Endothelial cell of umbilical vein (primary cell): ENCODE measurements around the gene KCNH5. TPM values are rescaled to one million over a fixed set of nuclear protein-coding genes. Genes with fewer than 3 reads are reported as not detected.

ENCODE experiments used
- BruUV-seq: library from RNA; stranded (reverse); fragments of 400-500 nt; replicated peaks from 2 replicates; lab custom pipeline; 2021; lab: Mats Ljungman, UMichigan
- CTCF ChIA-PET: fragments of 300-600, 350-600 bp; sonication (Branson Sonifier 250); formaldehyde crosslinking; loops from one replicate; lab custom pipeline; 2021; ENCODE audit warnings: antibody characterized with exemption, inconsistent platforms; lab: Charles Lee
- POLR2A ChIA-PET: fragments of 300-600, 350-600 bp; sonication (Branson Sonifier 250); formaldehyde crosslinking; loops from one replicate; lab custom pipeline; 2021; ENCODE audit warnings: antibody characterized with exemption, inconsistent platforms; lab: Charles Lee
- DNase-seq: peaks from one replicate; pipeline ENCODE4 v3.0.0-alpha.2; 2011; ENCODE audit warnings: low read depth, low spot score
- FAIRE-seq: peaks from 2 replicates; lab custom pipeline; 2011; peaks lifted over from hg19 to GRCh38; lab: Jason Lieb, UNC
- H2AFZ ChIP-seq: 2 replicates; pipeline ENCODE4 v1.6.0; 2012; ENCODE audit warnings: low read depth, low read length, control low read depth, inconsistent platforms
- H3K27ac ChIP-seq: 2 replicates; pipeline ENCODE4 v1.5.1; 2011; ENCODE audit warnings: low read depth, mild to moderate bottlenecking, control low read depth, low read length, moderate library complexity; ENCODE audit not compliant: insufficient read depth
- H3K27me3 ChIP-seq, 2 experiments: 2 replicates each; pipeline versions ENCODE4 v1.6.0 to v1.6.1; 2011; ENCODE audit warnings: low read length in 2 of 2, mixed read lengths in 1 of 2; ENCODE audit not compliant: control insufficient read depth in 2 of 2, insufficient read depth in 2 of 2
- H3K36me3 ChIP-seq, 2 experiments: 2 replicates in 1 of 2; 3 replicates in 1 of 2; pipeline ENCODE4 v1.5.1; 2011; ENCODE audit warnings: low read length in 2 of 2, mild to moderate bottlenecking in 1 of 2, moderate library complexity in 1 of 2; ENCODE audit not compliant: control insufficient read depth in 2 of 2, insufficient read depth in 2 of 2; ENCODE audit errors: extremely low read depth in 1 of 2
- H3K4me1 ChIP-seq: 3 replicates; pipeline ENCODE4 v1.5.1; 2011; ENCODE audit warnings: mild to moderate bottlenecking, low read length; ENCODE audit not compliant: control insufficient read depth, insufficient read depth; ENCODE audit errors: extremely low read depth
- H3K4me2 ChIP-seq: 2 replicates; pipeline ENCODE4 v1.6.1; 2011; ENCODE audit warnings: low read length, control low read depth, mixed read lengths; ENCODE audit not compliant: insufficient read depth
- H3K4me3 ChIP-seq, 3 experiments: fragments of 200-600 bp in 1 of 3; sonication (generic), shearing (Covaris generic) in 1 of 3; replicated peaks in 1 of 3; 2 replicates each; pipeline ENCODE4 v1.5.1; 2011 to 2016; ENCODE audit warnings: control low read depth in 3 of 3, low read length in 3 of 3, mild to moderate bottlenecking in 2 of 3, inconsistent platforms in 1 of 3, low read depth in 1 of 3, moderate library complexity in 1 of 3; ENCODE audit not compliant: insufficient read depth in 1 of 3
- H3K79me2 ChIP-seq: 2 replicates; pipeline ENCODE4 v1.6.0; 2012; ENCODE audit warnings: low read length, inconsistent platforms; ENCODE audit not compliant: control insufficient read depth, insufficient read depth
- H3K9ac ChIP-seq: replicated peaks from 2 replicates; pipeline ENCODE3; 2011; ENCODE audit warnings: low read length, control low read depth; ENCODE audit not compliant: insufficient read depth; ENCODE audit errors: extremely low read depth
- H3K9me1 ChIP-seq: replicated peaks from 3 replicates; pipeline ENCODE4 v1.6.0; 2011; ENCODE audit warnings: mild to moderate bottlenecking, low read length; ENCODE audit not compliant: control insufficient read depth, insufficient read depth; ENCODE audit errors: extremely low read depth
- H3K9me3 ChIP-seq: replicated peaks from 2 replicates; pipeline ENCODE4 v1.5.1; 2012; ENCODE audit warnings: low read length, inconsistent platforms; ENCODE audit not compliant: control insufficient read depth, insufficient read depth
- H4K20me1 ChIP-seq: replicated peaks from 2 replicates; pipeline ENCODE3; 2011; ENCODE audit warnings: mild to moderate bottlenecking, low read length; ENCODE audit not compliant: control insufficient read depth, insufficient read depth; ENCODE audit errors: extremely low read depth
- EZH2 ChIP-seq: IDR thresholded peaks from 2 replicates; pipeline ENCODE4 v1.6.1; 2012; ENCODE audit warnings: borderline replicate concordance, low read depth, mild to moderate bottlenecking, moderate library complexity, low read length, inconsistent platforms; ENCODE audit not compliant: severe bottlenecking
- FOS ChIP-seq: IDR thresholded peaks from 2 replicates; pipeline ENCODE4 v1.6.1; 2011; ENCODE audit warnings: mild to moderate bottlenecking, low read length, moderate library complexity, borderline replicate concordance; ENCODE audit not compliant: insufficient read depth
- GATA2 ChIP-seq: IDR thresholded peaks from 2 replicates; pipeline ENCODE4 v1.7.0; 2011; ENCODE audit warnings: low read depth, mild to moderate bottlenecking, moderate library complexity, mixed read lengths, low read length; ENCODE audit not compliant: insufficient read length, insufficient read depth
- JUN ChIP-seq: IDR thresholded peaks from 2 replicates; pipeline ENCODE4 v1.6.1; 2011; ENCODE audit warnings: borderline replicate concordance, low read depth; ENCODE audit not compliant: insufficient read length, insufficient read depth
- MYC ChIP-seq: IDR thresholded peaks from one replicate; pipeline ENCODE4 v1.6.1; 2011; ENCODE audit warnings: mild to moderate bottlenecking, low read depth, low read length
- POLR2A ChIP-seq: IDR thresholded peaks from 2 replicates; pipeline ENCODE4 v1.6.1; 2012; ENCODE audit warnings: low read depth, mild to moderate bottlenecking, control low read depth, low read length
- POLR2AphosphoS5 ChIP-seq: IDR thresholded peaks from 2 replicates; pipeline ENCODE4 v1.6.1; 2012; ENCODE audit warnings: low read depth, mild to moderate bottlenecking, control low read depth, low read length, moderate library complexity; ENCODE audit not compliant: insufficient read depth
- dilution Hi-C: fragments of 300-500 bp; cut with MboI; formaldehyde crosslinking; loops from one replicate; pipeline ENCODE4 v1.15.0; 2019; ENCODE audit warnings: low sequenced_read_pairs; ENCODE audit not compliant: extremely low pct_ligation_motif_present
- intact Hi-C: fragments of 100-400 bp; cut with micrococcal nuclease; formaldehyde crosslinking; loops from one replicate; pipeline ENCODE4 v1.10.0; 2022
- polyA plus RNA-seq, 4 experiments: library from polyadenylated mRNA; depleted of rRNA in 3 of 4; stranded (reverse) in 3 of 4; unstranded in 1 of 4; fragments of >200 nt; gene quantifications; 2 replicates each; pipeline versions ENCODE4 v1.2.1 to v1.2.3, GENCODE V29; 2011 to 2012; ENCODE audit warnings: missing spikeins in 1 of 4
- total RNA-seq: library from RNA; stranded (reverse); gene quantifications from 2 replicates; pipeline ENCODE4 v1.2.3, GENCODE V29; 2021
- TF ChIP-seq, protein P1 (sequence below), 2 donors: IDR thresholded peaks; 1 replicate in 1 of 2; 2 replicates in 1 of 2; pipeline ENCODE4 v1.5.1; 2011; ENCODE audit warnings: low read length in 2 of 2, mild to moderate bottlenecking in 2 of 2, moderate library complexity in 2 of 2, control low read depth in 1 of 2, inconsistent platforms in 1 of 2, low read depth in 1 of 2; ENCODE audit not compliant: insufficient read depth in 1 of 2; ENCODE audit errors: extremely low read depth in 1 of 2
- TF ChIP-seq, protein P2 (sequence below): IDR thresholded peaks from 2 replicates; pipeline ENCODE4 v1.6.1; 2011; ENCODE audit not compliant: insufficient read depth, insufficient read length

Gene KCNH5
- total and polyA plus RNA-seq, 2 donors (not counting 3 experiments of a cell fraction or from before 2014, with no cell fraction given): not detected

DNA sequence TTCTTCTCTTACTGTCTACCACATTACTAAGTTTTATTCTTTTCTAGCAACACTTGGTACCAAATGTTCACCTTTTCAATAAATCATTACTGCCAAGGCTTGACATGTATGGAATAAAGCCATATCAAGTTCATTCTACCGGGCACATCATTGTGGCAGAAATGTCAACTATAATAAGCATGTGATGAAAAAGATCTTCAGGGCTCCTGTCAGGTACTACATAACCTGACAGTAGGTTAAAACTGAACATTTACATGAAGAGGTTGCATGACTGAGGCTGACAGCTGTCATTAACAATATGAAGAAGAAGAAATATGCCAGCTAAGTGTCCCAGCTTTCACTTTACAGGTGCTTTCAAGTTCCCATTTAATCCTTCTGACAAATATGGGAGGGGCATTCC lies 178.9 kb downstream of the KCNH5 start:
- no peaks in the 10 kb centered on the region for H3K27me3 ChIP-seq
- FAIRE-seq (no peak), DNase-seq (no peak)
- H3K27ac ChIP-seq: no peak overlapping the region
- intact Hi-C loops (no loop called here), dilution Hi-C loops (no loop called here)
- ChIA-PET CTCF (no interaction called here), POLR2A (no interaction called here)
- no peaks in the 10 kb centered on the region for H3K4me1 ChIP-seq
- BruUV-seq: no TSS peak
- no peaks in the 10 kb centered on the region for H4K20me1 ChIP-seq
- H3K4me2 ChIP-seq: no peak overlapping the region
- no peak overlapping the region for H2AFZ ChIP-seq
- H3K9me3 ChIP-seq: no peaks in the 10 kb centered on the region
- H3K36me3 ChIP-seq: no peaks in the 10 kb centered on the region
- no peaks in the 10 kb centered on the region for H3K9me1 ChIP-seq
- TF ChIP-seq POLR2A: no peak
- no peak for TF ChIP-seq JUN
- TF ChIP-seq, protein P1, sequence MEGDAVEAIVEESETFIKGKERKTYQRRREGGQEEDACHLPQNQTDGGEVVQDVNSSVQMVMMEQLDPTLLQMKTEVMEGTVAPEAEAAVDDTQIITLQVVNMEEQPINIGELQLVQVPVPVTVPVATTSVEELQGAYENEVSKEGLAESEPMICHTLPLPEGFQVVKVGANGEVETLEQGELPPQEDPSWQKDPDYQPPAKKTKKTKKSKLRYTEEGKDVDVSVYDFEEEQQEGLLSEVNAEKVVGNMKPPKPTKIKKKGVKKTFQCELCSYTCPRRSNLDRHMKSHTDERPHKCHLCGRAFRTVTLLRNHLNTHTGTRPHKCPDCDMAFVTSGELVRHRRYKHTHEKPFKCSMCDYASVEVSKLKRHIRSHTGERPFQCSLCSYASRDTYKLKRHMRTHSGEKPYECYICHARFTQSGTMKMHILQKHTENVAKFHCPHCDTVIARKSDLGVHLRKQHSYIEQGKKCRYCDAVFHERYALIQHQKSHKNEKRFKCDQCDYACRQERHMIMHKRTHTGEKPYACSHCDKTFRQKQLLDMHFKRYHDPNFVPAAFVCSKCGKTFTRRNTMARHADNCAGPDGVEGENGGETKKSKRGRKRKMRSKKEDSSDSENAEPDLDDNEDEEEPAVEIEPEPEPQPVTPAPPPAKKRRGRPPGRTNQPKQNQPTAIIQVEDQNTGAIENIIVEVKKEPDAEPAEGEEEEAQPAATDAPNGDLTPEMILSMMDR (IDR thresholded peaks at IDR 0.05; ENCODE audit: extremely low read depth in 1 of 2, insufficient read depth in 1 of 2, low read depth in 1 of 2, low read length in 2 of 2): no peak
- no peak for TF ChIP-seq FOS
- TF ChIP-seq POLR2AphosphoS5: no peak
- no peak for TF ChIP-seq MYC
- TF ChIP-seq EZH2: no peak
- TF ChIP-seq GATA2: no peak
- TF ChIP-seq, protein P2, sequence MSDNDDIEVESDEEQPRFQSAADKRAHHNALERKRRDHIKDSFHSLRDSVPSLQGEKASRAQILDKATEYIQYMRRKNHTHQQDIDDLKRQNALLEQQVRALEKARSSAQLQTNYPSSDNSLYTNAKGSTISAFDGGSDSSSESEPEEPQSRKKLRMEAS: no peak
- no peaks in the 10 kb centered on the region for H3K79me2 ChIP-seq
- H3K9ac ChIP-seq: no peak overlapping the region
- H3K4me3 ChIP-seq: no peak overlapping the region
